Gastrocnemius medialis (tissue), 4 donors: Measurements from ENCODE around the gene ENGASE.

Experiments used
- CTCF ChIP-seq, 5 experiments: fragments of 450-650 bp in 3 of 5; fragments of 200-600 bp in 2 of 5; sonication (generic) in 2 of 5; IDR thresholded peaks in 4 of 5; conservative IDR thresholded peaks in 1 of 5; 1 replicate in 4 of 5; 2 replicates in 1 of 5; pipeline ENCODE4 v1.5.1; 2016 to 2019; ENCODE audit warnings: antibody characterized with exemption in 5 of 5, mild to moderate bottlenecking in 3 of 5, moderate library complexity in 3 of 5
- POLR2A ChIP-seq, 2 donors: fragments of 450-650 bp; IDR thresholded peaks; one replicate each; pipeline ENCODE4 v1.6.1; 2017; ENCODE audit warnings: antibody characterized with exemption in 2 of 2, mild to moderate bottlenecking in 2 of 2, moderate library complexity in 2 of 2

DNA sequence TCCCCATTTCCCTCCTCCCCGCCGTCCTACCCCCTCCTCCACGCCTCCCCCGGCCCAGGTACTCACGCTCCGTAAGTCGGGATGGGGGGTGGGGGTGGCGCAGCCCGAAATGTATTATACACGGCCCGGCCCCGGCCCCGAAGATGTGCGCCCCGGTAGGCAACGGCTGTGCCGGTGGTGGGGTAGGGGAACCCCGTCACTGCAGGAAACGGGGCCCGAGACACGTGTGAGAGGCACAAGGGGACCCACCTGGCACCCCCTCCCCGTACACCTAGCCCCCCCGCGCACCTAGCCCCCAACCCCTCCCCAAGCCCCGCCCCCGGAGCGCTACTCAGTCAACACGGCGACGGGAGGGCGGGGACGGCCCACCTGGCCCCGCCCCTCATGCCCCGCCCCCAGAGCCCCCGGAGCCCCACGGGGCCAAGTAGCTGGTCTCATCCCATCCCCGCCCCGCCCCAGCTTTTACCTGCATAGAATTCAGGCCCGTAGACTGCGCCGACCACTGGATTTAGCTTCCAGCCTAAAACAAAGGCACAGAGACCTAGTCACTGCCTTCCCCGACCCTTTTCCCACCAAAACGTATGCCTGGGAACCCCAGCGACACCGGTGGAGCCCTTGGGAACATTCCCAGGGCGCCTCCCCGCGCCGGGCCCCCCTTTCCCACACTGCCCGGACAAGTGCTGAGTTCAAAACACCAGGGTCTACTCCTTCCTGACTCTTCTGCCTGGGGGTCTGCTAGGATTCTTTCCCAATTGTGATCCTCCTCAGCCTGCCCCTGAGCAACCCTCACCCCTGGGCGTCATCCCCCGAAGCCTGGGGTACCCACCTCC is 22.8 kb downstream of the ENGASE start:
- TF ChIP-seq CTCF (IDR thresholded peaks at IDR 0.05 in 4 of 5, conservative IDR thresholded peaks at IDR 0.05 in 1 of 5), result no peak
- no peak for TF ChIP-seq POLR2A (IDR thresholded peaks at IDR 0.05)
